ENCODE results near the gene IDH3A. TPM values are rescaled to one million over a fixed set of nuclear protein-coding genes. Genes with fewer than 3 reads are reported as not detected.
A peak's percentile ranks its signal among the peaks of the same experiment; 100 is the strongest.

Gene IDH3A
- total RNA-seq, 2 experiments from 2014 or later = 47.5 to 47.6 TPM

- Mint-ChIP-seq H3K27ac (peak overlapping the region; percentile 73), H3K9me3 (no peaks in the 10 kb centered on the region), H3K27me3 (no peaks in the 10 kb centered on the region), H3K4me1 (ENCODE audit: low read depth) (peaks cover 27% of the 10 kb centered on the region), H3K4me3 (peak overlapping the region; percentile 89), H3K36me3 (ENCODE audit: low read depth) (no peaks in the 10 kb centered on the region)
- peak; percentile 38 for ATAC-seq (ENCODE audit: poor library complexity)
- intact Hi-C loops (cut with DNase I, micrococcal nuclease) = loop anchor here (1.0 to 5.0 kb wide), 5 partner anchors 18 to 112 kb away; partner anchors contain the start of gene IDH3A (in 1 of the 2)
- Histone ChIP-seq H3K27me3 (ENCODE audit: control insufficient read depth in 1 of 2, insufficient read depth in 2 of 2, low read length in 2 of 2) (no peaks in the 10 kb centered on the region), H3K36me3 (ENCODE audit: insufficient read depth, low read length) (no peaks in the 10 kb centered on the region), H3K4me3 (ENCODE audit: low read length) (peak overlapping the region; percentile 10), H3K27ac (ENCODE audit: low read depth in 1 of 2, low read length in 2 of 2) (peak overlapping the region in 1 of 2 donors; percentile 39), H3K4me1 (ENCODE audit: insufficient read depth, low read length) (peaks cover 18% of the 10 kb centered on the region), H3K9me3 (ENCODE audit: control insufficient read depth in 1 of 2, insufficient read depth in 1 of 2, low read length in 2 of 2) (no peaks in the 10 kb centered on the region)
- CTCF ChIA-PET = interaction anchor here (0.7 to 2.1 kb wide), 13 partner anchors 13 to 220 kb away, joined by 3 to 9 read pairs (median 3); partner anchors contain the start of gene IDH3A
- DNase-seq = peak in 5 of 14 experiments; percentile 20 to 45 (median 27)
- no peak for TF ChIP-seq CTCF (IDR thresholded peaks at IDR 0.05)
- POLR2A ChIA-PET = interaction anchor here (0.8 to 2.7 kb wide), 5 partner anchors 18 to 307 kb away, joined by 4 to 27 read pairs (median 5); partner anchors contain the start of genes DNAJA4, IDH3A and IREB2
Measured at GRCh38 chr15:78130466-78131294, 18.5 kb upstream of the IDH3A start.

- ChIA-PET POLR2A (interaction anchor here (0.8 to 2.7 kb wide), 6 partner anchors 18 to 306 kb away, joined by 4 to 27 read pairs (median 5); partner anchors contain the start of genes DNAJA4, IDH3A and IREB2), CTCF (interaction anchor here (0.6 to 2.1 kb wide), 15 partner anchors 14 to 221 kb away, joined by 3 to 9 read pairs (median 3); partner anchors contain the start of gene IDH3A)
- Histone ChIP-seq H3K27ac (ENCODE audit: low read depth in 1 of 2, low read length in 2 of 2) (peak within 1 kb of the TSS; percentile 39 to 86), H3K36me3 (ENCODE audit: insufficient read depth, low read length) (no peaks in the 10 kb centered on the region), H3K4me1 (ENCODE audit: insufficient read depth, low read length) (peaks cover 18% of the 10 kb centered on the region), H3K9me3 (ENCODE audit: control insufficient read depth in 1 of 2, insufficient read depth in 1 of 2, low read length in 2 of 2) (no peaks in the 10 kb centered on the region), H3K27me3 (ENCODE audit: control insufficient read depth in 1 of 2, insufficient read depth in 2 of 2, low read length in 2 of 2) (no peaks in the 10 kb centered on the region), H3K4me3 (ENCODE audit: low read length) (peak within 1 kb of the TSS; percentile 91)
- H3K27ac Mint-ChIP-seq = peak within 1 kb of the TSS; percentile 73
- peak within 1 kb of the TSS; percentile 89 for H3K4me3 Mint-ChIP-seq
- peak; percentile 89 for ATAC-seq (ENCODE audit: poor library complexity)
- H3K9me3 Mint-ChIP-seq = no peaks in the 10 kb centered on the region
- no peaks in the 10 kb centered on the region for H3K36me3 Mint-ChIP-seq (ENCODE audit: low read depth)
- TF ChIP-seq CTCF (IDR thresholded peaks at IDR 0.05) = peak; percentile 66
- intact Hi-C loops (cut with DNase I, micrococcal nuclease) = loop anchor here (1.0 to 5.0 kb wide), 5 partner anchors 17 to 111 kb away; partner anchors contain the start of gene IDH3A (in 1 of the 2)
- H3K4me1 Mint-ChIP-seq (ENCODE audit: low read depth) = peaks cover 27% of the 10 kb centered on the region
- H3K27me3 Mint-ChIP-seq = no peaks in the 10 kb centered on the region
- peak; percentile 46 to 89 (median 72) for DNase-seq
Measured at GRCh38 chr15:78131295-78132061, 17.7 kb upstream of the IDH3A start, which contains the start of gene CIB2. Gene CIB2 (minus strand): TSS chr15:78131445. CDS start chr15:78131215, 230 bp downstream.

GRCh38 chr15:78133801-78134200 lies 15.4 kb upstream of the IDH3A start:
- peaks cover 18% of the 10 kb centered on the region for H3K4me1 ChIP-seq (ENCODE audit: insufficient read depth, low read length)
- intact Hi-C loops (cut with DNase I, micrococcal nuclease) = loop anchor here in 1 of 2 experiments (5.0 kb wide), 1 partner anchor 108 kb away; no protein-coding TSS in a partner anchor
- H3K4me3 ChIP-seq (ENCODE audit: low read length) = no peak overlapping the region
- Mint-ChIP-seq H3K4me1 (ENCODE audit: low read depth) (peaks cover 27% of the 10 kb centered on the region), H3K4me3 (peak overlapping the region; percentile 6), H3K36me3 (ENCODE audit: low read depth) (no peaks in the 10 kb centered on the region), H3K9me3 (no peaks in the 10 kb centered on the region), H3K27ac (no peak overlapping the region), H3K27me3 (no peaks in the 10 kb centered on the region)
- no peak for ATAC-seq (ENCODE audit: poor library complexity)
- no peak for DNase-seq
- ChIA-PET CTCF (interaction anchor here (0.7 kb wide), 2 partner anchors 22 to 39 kb away, joined by 3 to 4 read pairs; no protein-coding TSS in a partner anchor), POLR2A (interaction anchor here (2.0 kb wide), 1 partner anchor 15 kb away, joined by 4 read pairs; the partner anchor contains the start of gene IDH3A)
- H3K36me3 ChIP-seq (ENCODE audit: insufficient read depth, low read length) = no peaks in the 10 kb centered on the region
- H3K27ac ChIP-seq (ENCODE audit: low read depth in 1 of 2, low read length in 2 of 2) = no peak overlapping the region
- H3K27me3 ChIP-seq (ENCODE audit: control insufficient read depth in 1 of 2, insufficient read depth in 2 of 2, low read length in 2 of 2) = no peaks in the 10 kb centered on the region
- H3K9me3 ChIP-seq (ENCODE audit: control insufficient read depth in 1 of 2, insufficient read depth in 1 of 2, low read length in 2 of 2) = no peaks in the 10 kb centered on the region
- no peak for TF ChIP-seq CTCF (IDR thresholded peaks at IDR 0.05)

Measured in CD4-positive, alpha-beta T cell (primary cell).